Right lung (tissue), 10 donors: ENCODE results near the gene RAG1. TPM values are rescaled to one million over a fixed set of nuclear protein-coding genes. Genes with fewer than 3 reads are reported as not detected.
"Not testable (repeated sequence)": the region's sequence is repeated elsewhere in the genome, so short reads cannot be mapped to it uniquely, and the experiment has no call there.

ENCODE experiments used
- DNase-seq, 2 donors: peaks; one replicate each; pipeline ENCODE4 v3.0.0-alpha.2; 2013
- long read RNA-seq, 8 donors: transcript quantifications; one replicate each; lab custom pipeline, GENCODE V29; 2026
- polyA plus RNA-seq, 5 donors: library from polyadenylated mRNA; unstranded; fragments of 120-200 nt; gene quantifications; one replicate each; pipeline versions ENCODE4 v1.2.1 to v1.2.3, GENCODE V29; 2013; ENCODE audit warnings: inconsistent platforms in 1 of 5, low replicate concordance in 1 of 5; ENCODE audit not compliant: insufficient read length in 5 of 5, insufficient read depth in 1 of 5

RAG1 gene
- polyA plus RNA-seq, result 1 to 10 TPM; 1.6 to 1.9 (median 1.6) TPM
- long read RNA-seq, donor 1, result 0 reads
- long read RNA-seq, donor 2, result 0 reads
- long read RNA-seq, donor 3, full-length matches to known transcripts, result 2 of 2 reads
- long read RNA-seq, donor 3, partial matches to known transcripts, result 0 of 2 reads
- long read RNA-seq, donor 3, other reads (novel, unspliced or antisense), result 0 of 2 reads
- long read RNA-seq, donor 4, result 0 reads
- long read RNA-seq, donor 5, result 0 reads
- long read RNA-seq, donor 6, result 0 reads
- long read RNA-seq, donor 7, full-length matches to known transcripts, result 2 of 2 reads
- long read RNA-seq, donor 7, partial matches to known transcripts, result 0 of 2 reads
- long read RNA-seq, donor 7, other reads (novel, unspliced or antisense), result 0 of 2 reads
- long read RNA-seq, donor 8, result 0 reads

- DNase-seq, result no peak
These were observed at the start of gene RAG1 for GRCh38 chr11:36567694-36568093. Gene RAG1, plus strand, starts transcription at chr11:36568007. Its CDS starts 5,298 bp downstream, at chr11:36573305.

- DNase-seq, result no peak
These were observed 37.0 kb upstream of the RAG1 start for GRCh38 chr11:36530840-36531239.

GRCh38 chr11:36532941-36533601, 34.7 kb upstream of the RAG1 start:
- DNase-seq, result no peak

GRCh38 chr11:36534276-36534840, 33.4 kb upstream of the RAG1 start:
- DNase-seq, result no peak

GRCh38 chr11:36540998-36541397, 26.8 kb upstream of the RAG1 start:
- DNase-seq, result peak in 1 of 2 donors; percentile 5

GRCh38 chr11:36550385-36551115, 17.3 kb upstream of the RAG1 start:
- no peak for DNase-seq

- not testable (repeated sequence) for DNase-seq
These were observed 10.4 kb upstream of the RAG1 start for GRCh38 chr11:36557390-36557789.

- no peak for DNase-seq
These were observed 9.8 kb upstream of the RAG1 start for GRCh38 chr11:36557991-36558390.

- no peak for DNase-seq
These were observed 9.0 kb upstream of the RAG1 start for GRCh38 chr11:36558571-36559413.

- DNase-seq, result peak; percentile 58 to 73
These were observed 3.3 kb upstream of the RAG1 start for GRCh38 chr11:36564376-36565030.

- no peak for DNase-seq
These were observed 2.7 kb upstream of the RAG1 start for GRCh38 chr11:36565031-36565610.

- DNase-seq, result no peak
These were observed 1.3 kb upstream of the RAG1 start for GRCh38 chr11:36566407-36567053.

- DNase-seq, result no peak
These were observed 1.3 kb downstream of the RAG1 start for GRCh38 chr11:36569095-36569494.

GRCh38 chr11:36574486-36574885, 6.7 kb downstream of the RAG1 start:
- no peak for DNase-seq

GRCh38 chr11:36577373-36577772, 9.6 kb downstream of the RAG1 start:
- no peak for DNase-seq

- DNase-seq, result no peak
These were observed 10.1 kb downstream of the RAG1 start for GRCh38 chr11:36577859-36578258.

- DNase-seq, result no peak
These were observed 10.7 kb downstream of the RAG1 start for GRCh38 chr11:36578458-36578857.

GRCh38 chr11:36581536-36581935, 13.7 kb downstream of the RAG1 start:
- no peak for DNase-seq

- DNase-seq, result no peak
These were observed 15.9 kb downstream of the RAG1 start for GRCh38 chr11:36583667-36584066.

- no peak for DNase-seq
These were observed 18.7 kb downstream of the RAG1 start for GRCh38 chr11:36586543-36586942.
